GM12878 (cell line): ENCODE data around the gene PPP1R15A. TPM values are rescaled to one million over a fixed set of nuclear protein-coding genes. Genes with fewer than 3 reads are reported as not detected.

Experiments
- ATAC-seq: fragments of 200-7000 bp; cut with Tn5 transposase; 3 replicates; pipeline ENCODE4 v1.9.1; 2020; ENCODE audit warnings: mild to moderate bottlenecking, moderate library complexity
- BruUV-seq: library from RNA; stranded (reverse); fragments of 400-500 nt; replicated peaks from 2 replicates; lab custom pipeline; 2021; lab: Mats Ljungman, UMichigan
- CTCF ChIA-PET: fragments of 300-600 bp; sonication (Branson Sonifier 250); formaldehyde crosslinking; extraction: SDS; loops from one replicate; lab custom pipeline; 2021; ENCODE audit warnings: inconsistent platforms; lab: Yijun Ruan, JAX
- POLR2A ChIA-PET: fragments of 350-600 bp; formaldehyde crosslinking; extraction: SDS; loops from one replicate; lab custom pipeline; 2021; ENCODE audit warnings: inconsistent platforms; lab: Charles Lee
- RAD21 ChIA-PET: fragments of 300-600 bp; sonication (Branson Sonifier 250); formaldehyde crosslinking; loops from one replicate; lab custom pipeline; 2023; ENCODE audit warnings: antibody characterized with exemption; ENCODE audit not compliant: unreplicated experiment; lab: Charles Lee
- SMC1A ChIA-PET: fragments of 300-600 bp; sonication (Branson Sonifier 250); formaldehyde crosslinking; loops from one replicate; lab custom pipeline; 2023; ENCODE audit not compliant: unreplicated experiment, uncharacterized antibody; lab: Charles Lee
- DNase-seq: peaks from one replicate; pipeline ENCODE4 v3.0.0-alpha.2; 2011; ENCODE audit warnings: low read depth, low spot score
- FAIRE-seq: peaks from 3 replicates; lab custom pipeline; 2011; peaks lifted over from hg19 to GRCh38; lab: Jason Lieb, UNC
- H2AFZ ChIP-seq: 2 replicates; pipeline ENCODE4 v1.6.0; 2011; ENCODE audit warnings: low read depth, low read length, control low read depth; ENCODE audit not compliant: control insufficient read depth
- H3K27ac ChIP-seq: 2 replicates; pipeline ENCODE4 v1.5.1; 2011; ENCODE audit warnings: control low read depth; ENCODE audit not compliant: control insufficient read depth, insufficient read depth
- H3K27me3 ChIP-seq, 2 experiments: replicated peaks in 1 of 2; 2 replicates each; pipeline versions ENCODE4 v1.6.0 to v1.6.1; 2011; ENCODE audit warnings: low read length in 1 of 2; ENCODE audit not compliant: control insufficient read depth in 2 of 2, insufficient read depth in 2 of 2
- H3K36me3 ChIP-seq, 2 experiments: 2 replicates each; pipeline ENCODE4 v1.5.1; 2011; ENCODE audit warnings: low read length in 1 of 2; ENCODE audit not compliant: control insufficient read depth in 2 of 2, insufficient read depth in 2 of 2
- H3K4me1 ChIP-seq: 2 replicates; pipeline ENCODE4 v1.6.1; 2011; ENCODE audit warnings: mild to moderate bottlenecking, low read length, moderate library complexity, mixed read lengths; ENCODE audit not compliant: control insufficient read depth, insufficient read depth
- H3K4me2 ChIP-seq: 2 replicates; pipeline ENCODE4 v1.6.0; 2011; ENCODE audit warnings: control low read depth; ENCODE audit not compliant: control insufficient read depth, insufficient read depth
- H3K4me3 ChIP-seq: fragments of 200-600 bp; sonication (generic); 2 replicates; pipeline ENCODE4 v1.5.1; 2016
- H3K79me2 ChIP-seq: 2 replicates; pipeline ENCODE4 v1.6.0; 2011; ENCODE audit warnings: low read length; ENCODE audit not compliant: control insufficient read depth, insufficient read depth
- H3K9ac ChIP-seq: 2 replicates; pipeline ENCODE4 v1.8.0; 2011; ENCODE audit warnings: low read length, control low read depth, mixed read lengths; ENCODE audit not compliant: control insufficient read depth, insufficient read depth
- H3K9me3 ChIP-seq: replicated peaks from 3 replicates; pipeline ENCODE4 v1.5.1; 2011; ENCODE audit warnings: mild to moderate bottlenecking, low read length; ENCODE audit not compliant: control insufficient read depth, insufficient read depth
- H4K20me1 ChIP-seq: 2 replicates; pipeline ENCODE4 v1.6.0; 2011; ENCODE audit not compliant: control insufficient read depth, insufficient read depth
- ATF7 ChIP-seq: fragments of 450-650 bp; IDR thresholded peaks from 2 replicates; pipeline ENCODE4 v1.6.1; 2016; ENCODE audit warnings: low read depth, mild to moderate bottlenecking
- GABPA ChIP-seq: IDR thresholded peaks from 2 replicates; pipeline ENCODE4 v1.6.1; 2014; ENCODE audit warnings: antibody characterized with exemption, low read depth, mild to moderate bottlenecking, inconsistent platforms
- HCFC1 ChIP-seq: fragments of 150-350 bp; IDR thresholded peaks from 2 replicates; pipeline ENCODE4 v1.6.1; 2014; ENCODE audit warnings: low read length
- IKZF1 ChIP-seq: fragments of 450-650 bp; conservative IDR thresholded peaks from 2 replicates; pipeline ENCODE4 v1.6.1; 2017; ENCODE audit warnings: antibody characterized with exemption, mild to moderate bottlenecking
- MEF2A ChIP-seq: IDR thresholded peaks from 2 replicates; pipeline ENCODE4 v1.6.1; 2011; ENCODE audit warnings: low read depth, mild to moderate bottlenecking, low read length, moderate library complexity; ENCODE audit not compliant: insufficient read depth
- MLLT1 ChIP-seq: fragments of 450-650 bp; IDR thresholded peaks from 2 replicates; pipeline ENCODE4 v1.6.1; 2016; ENCODE audit warnings: mild to moderate bottlenecking
- PAX8 ChIP-seq: fragments of 450-650 bp; IDR thresholded peaks from 2 replicates; pipeline ENCODE4 v1.6.1; 2017; ENCODE audit warnings: mild to moderate bottlenecking, moderate library complexity
- POLR2A ChIP-seq: IDR thresholded peaks from 2 replicates; pipeline ENCODE4 v1.6.1; 2011; ENCODE audit warnings: low read depth, mild to moderate bottlenecking, low read length
- POLR2AphosphoS5 ChIP-seq: IDR thresholded peaks from 2 replicates; pipeline ENCODE4 v1.6.1; 2011; ENCODE audit warnings: mild to moderate bottlenecking, low read length, inconsistent platforms
- SIX5 ChIP-seq: IDR thresholded peaks from 2 replicates; pipeline ENCODE4 v1.6.1; 2011; ENCODE audit warnings: mild to moderate bottlenecking, low read depth, low read length, moderate library complexity; ENCODE audit not compliant: severe bottlenecking
- SKIL ChIP-seq: fragments of 450-650 bp; IDR thresholded peaks from 2 replicates; pipeline ENCODE4 v1.6.1; 2017; ENCODE audit warnings: mild to moderate bottlenecking, low read depth, inconsistent platforms; ENCODE audit not compliant: poor library complexity, severe bottlenecking
- ZNF592 ChIP-seq: fragments of 450-650 bp; IDR thresholded peaks from 2 replicates; pipeline ENCODE4 v1.6.1; 2017; ENCODE audit warnings: mild to moderate bottlenecking, moderate library complexity
- WGBS: methylation state at CpG from one replicate; pipeline ENCODE4 v1.1.6; 2016; ENCODE audit warnings: low lambda C conversion rate; ENCODE audit not compliant: insufficient replicate concordance, insufficient coverage; ENCODE audit errors: missing lambda C conversion rate; 5-methylcytosine and 5-hydroxymethylcytosine counted together
- in situ Hi-C: fragments of 300-500 bp; cut with MboI; formaldehyde crosslinking; loops from 9 replicates; pipeline ENCODE4 v1.14.3; 2018; ENCODE audit warnings: mixed read lengths
- intact Hi-C: fragments of 100-400 bp; cut with micrococcal nuclease; formaldehyde crosslinking; loops from one replicate; pipeline ENCODE4 v1.14.2; 2022; ENCODE audit not compliant: unreplicated experiment
- polyA plus RNA-seq, 11 experiments: library from polyadenylated mRNA; depleted of rRNA in 4 of 11; unstranded in 6 of 11; stranded (reverse) in 5 of 11; fragments of >200 nt; fragmentation: Nextera tagmentation in 4 of 11; fragmentation: Illumina TruSeq in 1 of 11; extraction: Ambion mirVana in 4 of 11; extraction: Trizol in 1 of 11; gene quantifications; 1 replicate in 1 of 11; 2 replicates in 10 of 11; pipeline versions ENCODE4 v1.2.1 to v1.2.3, GENCODE V29; 2011 to 2016; ENCODE audit warnings: inconsistent platforms in 2 of 11, missing spikeins in 2 of 11, low read depth in 1 of 11
- total RNA-seq, 4 experiments: library from RNA; depleted of rRNA in 3 of 4; stranded (reverse); fragments of >200 nt in 3 of 4; fragmentation: Illumina TruSeq in 1 of 4; extraction: Trizol in 1 of 4; gene quantifications; 2 replicates each; pipeline versions ENCODE4 v1.2.1 to v1.2.3, GENCODE V29; 2013 to 2021

The PPP1R15A gene
- total and polyA plus RNA-seq, 10 of the 15 experiments (the other 5 are each of a cell fraction or from before 2014, with no cell fraction given): 0.68 to 50.8 (median 27.7) TPM

GRCh38 chr19:48899781-48900476 lies 27.7 kb downstream of the PPP1R15A start, which contains the start of gene NUCB1 (continued):
- peak; percentile 88; the same call in 1 of the 2 replicates for TF ChIP-seq MLLT1
- peak; percentile 87 for TF ChIP-seq SIX5
- TF ChIP-seq POLR2A: peak; percentile 69
- 0 out of 2 replicates have a peak, but pooled peaks have one; percentile 33 for TF ChIP-seq POLR2AphosphoS5

- peak; percentile 89 for FAIRE-seq
- H3K4me1 ChIP-seq: no peaks in the 10 kb centered on the region; the same call in 1 of the 2 replicates
- H3K4me3 ChIP-seq: peak overlapping the region; percentile 99
- H3K27ac ChIP-seq: peak overlapping the region; percentile 47
- H3K9ac ChIP-seq: peak overlapping the region; percentile 67
- TSS peak; percentile 92 for BruUV-seq
- ChIA-PET CTCF (interaction anchor here (0.6 to 2.4 kb wide), 13 partner anchors 10 to 245 kb away, joined by 3 to 11 read pairs (median 4); partner anchors contain the start of genes GYS1 and RUVBL2), POLR2A (interaction anchor here (0.5 to 3.0 kb wide), 15 partner anchors 11 to 92 kb away, joined by 3 to 21 read pairs (median 6); partner anchors contain the start of genes BAX, FTL, GYS1 and PPP1R15A), RAD21 (interaction anchor here (0.6 to 2.2 kb wide), 13 partner anchors 16 to 92 kb away, joined by 3 to 13 read pairs (median 4); partner anchors contain the start of genes GYS1 and RUVBL2), SMC1A (interaction anchor here (0.7 to 2.3 kb wide), 10 partner anchors 11 to 71 kb away, joined by 3 to 16 read pairs (median 4); partner anchors contain the start of genes BAX and PPP1R15A)
- H3K36me3 ChIP-seq: no peaks in the 10 kb centered on the region; a peak in 1 of 4 replicates
- H3K4me2 ChIP-seq: peak overlapping the region; percentile 72
- WGBS: 19% methylated on average over 24 of the region's 24 CpGs
- in situ Hi-C loops (no loop called here), intact Hi-C loops (no loop called here)
- peak; percentile 70 for ATAC-seq
- DNase-seq: no peak
- H3K79me2 ChIP-seq: peaks cover 14% of the 10 kb centered on the region
- no peaks in the 10 kb centered on the region for H3K27me3 ChIP-seq
- H4K20me1 ChIP-seq: no peaks in the 10 kb centered on the region
- no peaks in the 10 kb centered on the region for H3K9me3 ChIP-seq
- peak overlapping the region; percentile 83 for H2AFZ ChIP-seq
- TF ChIP-seq MEF2A: no peak
- no peak for TF ChIP-seq PAX8
- TF ChIP-seq ZNF592: no peak
- no peak for TF ChIP-seq SKIL
- peak; percentile 80 for TF ChIP-seq IKZF1
- TF ChIP-seq ATF7: no peak
- TF ChIP-seq GABPA: peak; percentile 76
- TF ChIP-seq HCFC1: peak; percentile 87
Observed at GRCh38 chr19:48900477-48901406, 28.5 kb downstream of the PPP1R15A start.
